ENCODE data around the gene FYB2. TPM values are rescaled to one million over a fixed set of nuclear protein-coding genes. Genes with fewer than 3 reads are reported as not detected.

FYB2 gene
- polyA plus RNA-seq, 1 donor from 2014 or later = 0.69 TPM

DNA sequence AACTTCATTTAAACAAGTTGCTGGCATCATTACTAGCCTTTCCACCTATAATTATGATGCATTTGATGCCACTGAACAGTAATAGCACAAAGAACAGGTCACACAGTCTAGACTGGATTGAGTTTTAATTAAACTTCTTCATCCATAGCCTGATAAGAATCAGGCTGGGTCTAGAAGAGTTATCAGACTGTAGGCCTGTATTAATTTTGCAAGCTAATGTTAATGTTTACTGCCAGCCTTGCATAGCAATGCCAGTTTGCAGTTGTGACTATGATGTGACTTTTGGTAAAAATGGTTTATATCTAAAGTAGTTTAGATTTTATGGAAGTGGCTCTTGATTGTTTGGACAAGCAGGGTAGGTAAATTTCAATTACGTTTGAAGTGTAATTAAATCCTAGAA lies 106.1 kb downstream of the FYB2 start:
- Histone ChIP-seq H3K27me3 (ENCODE audit: insufficient read depth, low read depth, low read length) (no peaks in the 10 kb centered on the region), H3K36me3 (ENCODE audit: insufficient read depth, low read length) (peaks cover 4% of the 10 kb centered on the region), H3K4me2 (ENCODE audit: low read length) (no peak overlapping the region), H4K20me1 (ENCODE audit: insufficient read depth) (no peaks in the 10 kb centered on the region), H2AFZ (ENCODE audit: low read depth, low read length) (no peak overlapping the region), H3K79me2 (replicated peaks; ENCODE audit: insufficient read depth, low read length) (no peaks in the 10 kb centered on the region), H3F3A (ENCODE audit: insufficient read depth, low read length, poor library complexity, severe bottlenecking) (no peaks in the 10 kb centered on the region), H3K9me3 (ENCODE audit: low read length) (no peaks in the 10 kb centered on the region), H3K27ac (ENCODE audit: low read length) (no peak overlapping the region), H3K4me3 (ENCODE audit: low read length) (no peak overlapping the region), H3K9ac (ENCODE audit: low read length) (no peak overlapping the region), H3K9me2 (ENCODE audit: insufficient read depth, low read length) (no peaks in the 10 kb centered on the region)
- no peak for TF ChIP-seq EZH2 (IDR thresholded peaks at IDR 0.05; ENCODE audit: borderline replicate concordance, insufficient read depth, low read length, poor library complexity, severe bottlenecking)
- TF ChIP-seq SMC3 (conservative IDR thresholded peaks at IDR 0.05; ENCODE audit: poor library complexity) = no peak
- TF ChIP-seq, protein P1, sequence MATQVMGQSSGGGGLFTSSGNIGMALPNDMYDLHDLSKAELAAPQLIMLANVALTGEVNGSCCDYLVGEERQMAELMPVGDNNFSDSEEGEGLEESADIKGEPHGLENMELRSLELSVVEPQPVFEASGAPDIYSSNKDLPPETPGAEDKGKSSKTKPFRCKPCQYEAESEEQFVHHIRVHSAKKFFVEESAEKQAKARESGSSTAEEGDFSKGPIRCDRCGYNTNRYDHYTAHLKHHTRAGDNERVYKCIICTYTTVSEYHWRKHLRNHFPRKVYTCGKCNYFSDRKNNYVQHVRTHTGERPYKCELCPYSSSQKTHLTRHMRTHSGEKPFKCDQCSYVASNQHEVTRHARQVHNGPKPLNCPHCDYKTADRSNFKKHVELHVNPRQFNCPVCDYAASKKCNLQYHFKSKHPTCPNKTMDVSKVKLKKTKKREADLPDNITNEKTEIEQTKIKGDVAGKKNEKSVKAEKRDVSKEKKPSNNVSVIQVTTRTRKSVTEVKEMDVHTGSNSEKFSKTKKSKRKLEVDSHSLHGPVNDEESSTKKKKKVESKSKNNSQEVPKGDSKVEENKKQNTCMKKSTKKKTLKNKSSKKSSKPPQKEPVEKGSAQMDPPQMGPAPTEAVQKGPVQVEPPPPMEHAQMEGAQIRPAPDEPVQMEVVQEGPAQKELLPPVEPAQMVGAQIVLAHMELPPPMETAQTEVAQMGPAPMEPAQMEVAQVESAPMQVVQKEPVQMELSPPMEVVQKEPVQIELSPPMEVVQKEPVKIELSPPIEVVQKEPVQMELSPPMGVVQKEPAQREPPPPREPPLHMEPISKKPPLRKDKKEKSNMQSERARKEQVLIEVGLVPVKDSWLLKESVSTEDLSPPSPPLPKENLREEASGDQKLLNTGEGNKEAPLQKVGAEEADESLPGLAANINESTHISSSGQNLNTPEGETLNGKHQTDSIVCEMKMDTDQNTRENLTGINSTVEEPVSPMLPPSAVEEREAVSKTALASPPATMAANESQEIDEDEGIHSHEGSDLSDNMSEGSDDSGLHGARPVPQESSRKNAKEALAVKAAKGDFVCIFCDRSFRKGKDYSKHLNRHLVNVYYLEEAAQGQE (IDR thresholded peaks at IDR 0.05; ENCODE audit: borderline replicate concordance) = no peak
- no peak for TF ChIP-seq MXI1 (conservative IDR thresholded peaks at IDR 0.05; ENCODE audit: poor library complexity, severe bottlenecking)
- TF ChIP-seq RAD21 (conservative IDR thresholded peaks at IDR 0.05) = no peak
- TF ChIP-seq POLR2AphosphoS5 (IDR thresholded peaks at IDR 0.05) = no peak
- TF ChIP-seq, protein P2, sequence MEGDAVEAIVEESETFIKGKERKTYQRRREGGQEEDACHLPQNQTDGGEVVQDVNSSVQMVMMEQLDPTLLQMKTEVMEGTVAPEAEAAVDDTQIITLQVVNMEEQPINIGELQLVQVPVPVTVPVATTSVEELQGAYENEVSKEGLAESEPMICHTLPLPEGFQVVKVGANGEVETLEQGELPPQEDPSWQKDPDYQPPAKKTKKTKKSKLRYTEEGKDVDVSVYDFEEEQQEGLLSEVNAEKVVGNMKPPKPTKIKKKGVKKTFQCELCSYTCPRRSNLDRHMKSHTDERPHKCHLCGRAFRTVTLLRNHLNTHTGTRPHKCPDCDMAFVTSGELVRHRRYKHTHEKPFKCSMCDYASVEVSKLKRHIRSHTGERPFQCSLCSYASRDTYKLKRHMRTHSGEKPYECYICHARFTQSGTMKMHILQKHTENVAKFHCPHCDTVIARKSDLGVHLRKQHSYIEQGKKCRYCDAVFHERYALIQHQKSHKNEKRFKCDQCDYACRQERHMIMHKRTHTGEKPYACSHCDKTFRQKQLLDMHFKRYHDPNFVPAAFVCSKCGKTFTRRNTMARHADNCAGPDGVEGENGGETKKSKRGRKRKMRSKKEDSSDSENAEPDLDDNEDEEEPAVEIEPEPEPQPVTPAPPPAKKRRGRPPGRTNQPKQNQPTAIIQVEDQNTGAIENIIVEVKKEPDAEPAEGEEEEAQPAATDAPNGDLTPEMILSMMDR (IDR thresholded peaks at IDR 0.05; ENCODE audit: poor library complexity, severe bottlenecking) = no peak
- TF ChIP-seq TAF1 (IDR thresholded peaks at IDR 0.05; ENCODE audit: low read depth) = no peak
- no peak for TF ChIP-seq EP300 (conservative IDR thresholded peaks at IDR 0.05; ENCODE audit: poor library complexity, severe bottlenecking)

DNA sequence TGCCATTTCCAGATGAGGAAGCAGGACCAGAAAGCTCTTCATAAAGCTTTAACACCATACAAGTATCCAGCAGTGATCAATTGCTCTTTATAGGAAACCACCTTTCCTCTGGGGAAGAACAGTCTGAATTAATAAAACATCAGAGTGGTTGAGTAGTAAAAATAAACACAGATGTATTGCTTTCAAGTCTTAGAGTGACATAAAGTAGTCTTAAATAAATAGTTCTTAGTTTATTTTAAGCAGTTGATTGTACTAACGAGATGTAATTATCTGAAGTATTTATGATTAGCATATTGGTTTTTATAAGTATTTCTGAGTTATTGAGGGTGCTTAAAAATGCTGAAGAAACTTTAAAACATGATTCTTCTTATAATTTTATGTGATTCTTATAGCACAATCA lies 107.1 kb downstream of the FYB2 start:
- no peaks in the 10 kb centered on the region for H3K9me2 ChIP-seq (ENCODE audit: insufficient read depth, low read length)
- H3K9me3 ChIP-seq (ENCODE audit: low read length) = no peaks in the 10 kb centered on the region
- no peak for TF ChIP-seq EZH2 (IDR thresholded peaks at IDR 0.05; ENCODE audit: borderline replicate concordance, insufficient read depth, low read length, poor library complexity, severe bottlenecking)
- TF ChIP-seq, protein P1 (IDR thresholded peaks at IDR 0.05; ENCODE audit: borderline replicate concordance) = no peak
- no peak for TF ChIP-seq POLR2AphosphoS5 (IDR thresholded peaks at IDR 0.05)
- no peak for TF ChIP-seq SMC3 (conservative IDR thresholded peaks at IDR 0.05; ENCODE audit: poor library complexity)
- TF ChIP-seq MXI1 (conservative IDR thresholded peaks at IDR 0.05; ENCODE audit: poor library complexity, severe bottlenecking) = no peak
- no peak for TF ChIP-seq RAD21 (conservative IDR thresholded peaks at IDR 0.05)
- no peak for TF ChIP-seq TAF1 (IDR thresholded peaks at IDR 0.05; ENCODE audit: low read depth)
- no peak for TF ChIP-seq EP300 (conservative IDR thresholded peaks at IDR 0.05; ENCODE audit: poor library complexity, severe bottlenecking)
- TF ChIP-seq, protein P2 (IDR thresholded peaks at IDR 0.05; ENCODE audit: poor library complexity, severe bottlenecking) = no peak
- H3K4me3 ChIP-seq (ENCODE audit: low read length) = no peak overlapping the region
- no peaks in the 10 kb centered on the region for H3F3A ChIP-seq (ENCODE audit: insufficient read depth, low read length, poor library complexity, severe bottlenecking)
- no peaks in the 10 kb centered on the region for H4K20me1 ChIP-seq (ENCODE audit: insufficient read depth)
- H3K36me3 ChIP-seq (ENCODE audit: insufficient read depth, low read length) = peaks cover 5% of the 10 kb centered on the region
- no peaks in the 10 kb centered on the region for H3K27me3 ChIP-seq (ENCODE audit: insufficient read depth, low read depth, low read length)
- no peak overlapping the region for H3K9ac ChIP-seq (ENCODE audit: low read length)
- H3K79me2 ChIP-seq (replicated peaks; ENCODE audit: insufficient read depth, low read length) = no peaks in the 10 kb centered on the region
- H3K4me2 ChIP-seq (ENCODE audit: low read length) = no peak overlapping the region
- no peak overlapping the region for H2AFZ ChIP-seq (ENCODE audit: low read depth, low read length)
- H3K27ac ChIP-seq (ENCODE audit: low read length) = no peak overlapping the region

All from neural cell (in vitro differentiated cells).